COLO668 (cell line): ENCODE results near the gene HEPHL1.
A peak's percentile ranks its signal among the peaks of the same experiment; 100 is the strongest.

Experiments used
- DNase-seq: peaks from one replicate; lab custom pipeline; 2025; ENCODE audit not compliant: unreplicated experiment; lab: John Stamatoyannopoulos, UW

HEPHL1 gene

GRCh38 chr11:94024547-94024946 lies 3.4 kb downstream of the HEPHL1 start:
- no peak for DNase-seq

- DNase-seq = no peak
These were observed 4.7 kb downstream of the HEPHL1 start for GRCh38 chr11:94025690-94026394.

- DNase-seq = no peak
These were observed 6.1 kb downstream of the HEPHL1 start for GRCh38 chr11:94027210-94027609.

- no peak for DNase-seq
These were observed 7.3 kb downstream of the HEPHL1 start for GRCh38 chr11:94028436-94028835.

GRCh38 chr11:94030059-94030458 lies 8.9 kb downstream of the HEPHL1 start:
- DNase-seq = no peak

- no peak for DNase-seq
These were observed 10.5 kb downstream of the HEPHL1 start for GRCh38 chr11:94031625-94032024.

- no peak for DNase-seq
These were observed 10.9 kb downstream of the HEPHL1 start for GRCh38 chr11:94032066-94032465.

GRCh38 chr11:94032725-94033124 lies 11.6 kb downstream of the HEPHL1 start:
- DNase-seq = peak; percentile 20

- DNase-seq = no peak
These were observed 13.1 kb downstream of the HEPHL1 start for GRCh38 chr11:94034207-94034606.

GRCh38 chr11:94036096-94036495 lies 14.9 kb downstream of the HEPHL1 start:
- no peak for DNase-seq

- DNase-seq = no peak
These were observed 22.1 kb downstream of the HEPHL1 start for GRCh38 chr11:94043241-94043640.

- DNase-seq = no peak
These were observed 25.6 kb downstream of the HEPHL1 start for GRCh38 chr11:94046796-94047195.

GRCh38 chr11:94048032-94048709 lies 27.0 kb downstream of the HEPHL1 start:
- no peak for DNase-seq

GRCh38 chr11:94049351-94049750 lies 28.2 kb downstream of the HEPHL1 start:
- DNase-seq = peak; percentile 42

GRCh38 chr11:94058630-94059029 lies 37.5 kb downstream of the HEPHL1 start:
- DNase-seq = no peak

GRCh38 chr11:94059065-94059464 lies 37.9 kb downstream of the HEPHL1 start:
- DNase-seq = no peak

GRCh38 chr11:94060401-94060800 lies 39.2 kb downstream of the HEPHL1 start:
- DNase-seq = no peak

- DNase-seq = no peak
These were observed 41.2 kb downstream of the HEPHL1 start for GRCh38 chr11:94062360-94062759.

- DNase-seq = no peak
These were observed 45.8 kb downstream of the HEPHL1 start for GRCh38 chr11:94066901-94067429.

- no peak for DNase-seq
These were observed 47.6 kb downstream of the HEPHL1 start for GRCh38 chr11:94068764-94069163.

- DNase-seq = no peak
These were observed 56.6 kb downstream of the HEPHL1 start for GRCh38 chr11:94077552-94078293.

- no peak for DNase-seq
These were observed 63.0 kb downstream of the HEPHL1 start for GRCh38 chr11:94084164-94084563.
